Measurements from ENCODE around the gene ALAS1. TPM values are rescaled to one million over a fixed set of nuclear protein-coding genes. Genes with fewer than 3 reads are reported as not detected.

ALAS1 gene
- total RNA-seq, 2 donors from 2014 or later = 39.8 to 58.8 TPM

GRCh38 chr3:52173101-52173500 lies 24.9 kb upstream of the ALAS1 start:
- H3K27ac ChIP-seq = no peak overlapping the region
- intact Hi-C loops (cut with DNase I) = no loop called here
- H3K36me3 ChIP-seq = no peaks in the 10 kb centered on the region
- 93% methylated on average over 1 of the region's 1 CpG for WGBS
- no peaks in the 10 kb centered on the region for H3K4me1 ChIP-seq (replicated peaks)
- DNase-seq (ENCODE audit: low spot score) = no peak
- H3K27me3 ChIP-seq (replicated peaks; ENCODE audit: insufficient read depth) = no peaks in the 10 kb centered on the region
- no peaks in the 10 kb centered on the region for H3K9me3 ChIP-seq
- H3K4me3 ChIP-seq = no peak overlapping the region
- TF ChIP-seq POLR2AphosphoS5 (IDR thresholded peaks at IDR 0.05) = no peak

GRCh38 chr3:52174896-52175295 lies 23.1 kb upstream of the ALAS1 start:
- no peak for TF ChIP-seq POLR2A (IDR thresholded peaks at IDR 0.05)
- no peak for TF ChIP-seq POLR2AphosphoS5 (IDR thresholded peaks at IDR 0.05)
- TF ChIP-seq CTCF (IDR thresholded peaks at IDR 0.05) = no peak
- WGBS = 91% methylated on average over 9 of the region's 9 CpGs

GRCh38 chr3:52175416-52176179 lies 22.4 kb upstream of the ALAS1 start:
- H3K4me3 ChIP-seq = no peak overlapping the region
- H3K9me3 ChIP-seq = no peaks in the 10 kb centered on the region
- H3K27ac ChIP-seq = no peak overlapping the region
- no peaks in the 10 kb centered on the region for H3K4me1 ChIP-seq (replicated peaks)
- intact Hi-C loops (cut with DNase I) = no loop called here
- H3K36me3 ChIP-seq = no peaks in the 10 kb centered on the region
- DNase-seq (ENCODE audit: low spot score) = no peak
- TF ChIP-seq POLR2AphosphoS5 (IDR thresholded peaks at IDR 0.05) (no peak), POLR2A (IDR thresholded peaks at IDR 0.05) (no peak), CTCF (IDR thresholded peaks at IDR 0.05) (no peak)
- H3K27me3 ChIP-seq (replicated peaks; ENCODE audit: insufficient read depth) = no peaks in the 10 kb centered on the region
- WGBS = 92% methylated on average over 14 of the region's 14 CpGs

More at GRCh38 chr3:52174896-52175295, 23.1 kb upstream of the ALAS1 start:
- Histone ChIP-seq H3K4me1 (replicated peaks) (no peaks in the 10 kb centered on the region), H3K27ac (no peak overlapping the region), H3K4me3 (no peak overlapping the region), H3K9me3 (no peaks in the 10 kb centered on the region), H3K36me3 (no peaks in the 10 kb centered on the region), H3K27me3 (replicated peaks; ENCODE audit: insufficient read depth) (no peaks in the 10 kb centered on the region)
- no peak for DNase-seq (ENCODE audit: low spot score)
- intact Hi-C loops (cut with DNase I) = no loop called here

- Histone ChIP-seq H3K4me1 (replicated peaks) (no peaks in the 10 kb centered on the region), H3K9me3 (no peaks in the 10 kb centered on the region), H3K36me3 (no peaks in the 10 kb centered on the region), H3K27ac (no peak overlapping the region), H3K4me3 (no peak overlapping the region), H3K27me3 (replicated peaks; ENCODE audit: insufficient read depth) (no peaks in the 10 kb centered on the region)
- no peak for DNase-seq (ENCODE audit: low spot score)
- WGBS = 87% methylated on average over 8 of the region's 8 CpGs
- no peak for TF ChIP-seq POLR2AphosphoS5 (IDR thresholded peaks at IDR 0.05)
- no peak for TF ChIP-seq CTCF (IDR thresholded peaks at IDR 0.05)
- TF ChIP-seq POLR2A (IDR thresholded peaks at IDR 0.05) = no peak
- intact Hi-C loops (cut with DNase I) = no loop called here
These were observed 21.7 kb upstream of the ALAS1 start for GRCh38 chr3:52176180-52176752.

- no peak for TF ChIP-seq CTCF (IDR thresholded peaks at IDR 0.05)
- TF ChIP-seq POLR2A (IDR thresholded peaks at IDR 0.05) = no peak
- TF ChIP-seq POLR2AphosphoS5 (IDR thresholded peaks at IDR 0.05) = no peak
- Histone ChIP-seq H3K9me3 (no peaks in the 10 kb centered on the region), H3K36me3 (no peaks in the 10 kb centered on the region), H3K27ac (no peak overlapping the region), H3K4me3 (no peak overlapping the region), H3K4me1 (replicated peaks) (no peaks in the 10 kb centered on the region), H3K27me3 (replicated peaks; ENCODE audit: insufficient read depth) (no peaks in the 10 kb centered on the region)
- WGBS = 53% methylated on average over 15 of the region's 15 CpGs
- intact Hi-C loops (cut with DNase I) = no loop called here
- no peak for DNase-seq (ENCODE audit: low spot score)
These were observed 20.8 kb upstream of the ALAS1 start for GRCh38 chr3:52176951-52177700.

Data from prostate gland (tissue), 2 donors.